ENCODE data around the gene FGF19. TPM values are rescaled to one million over a fixed set of nuclear protein-coding genes. Genes with fewer than 3 reads are reported as not detected.
"Not testable (repeated sequence)": the region's sequence is repeated elsewhere in the genome, so short reads cannot be mapped to it uniquely, and the experiment has no call there.

Gene FGF19
- total and polyA plus RNA-seq, 7 experiments from 2014 or later: not detected

- DNase-seq (no peak), ATAC-seq (no peak)
- Histone ChIP-seq H3K4me3 (ENCODE audit: low read length) (no peak overlapping the region), H3K36me3 (ENCODE audit: control insufficient read depth in 2 of 3, insufficient read depth in 3 of 3, low read length in 3 of 3) (no peaks in the 10 kb centered on the region), H3K9me3 (ENCODE audit: control insufficient read depth in 2 of 3, low read length in 3 of 3) (no peaks in the 10 kb centered on the region), H3K27ac (ENCODE audit: low read depth, low read length) (no peak overlapping the region), H3K27me3 (ENCODE audit: control insufficient read depth in 2 of 2, insufficient read depth in 2 of 2, low read length in 2 of 2) (peaks cover 0 to 3% of the 10 kb centered on the region in 2 donors), H3K4me1 (ENCODE audit: control insufficient read depth in 2 of 2, insufficient read depth in 2 of 2, low read length in 2 of 2) (no peaks in the 10 kb centered on the region)
- intact Hi-C loops (cut with micrococcal nuclease): no loop called here
- peaks cover 0 to 3% (median 0%) of the 10 kb centered on the region in 11 donors for H3K9me3 Mint-ChIP-seq
- H3K36me3 Mint-ChIP-seq: peaks cover 0 to 2% (median 0%) of the 10 kb centered on the region in 5 donors
- H3K4me1 Mint-ChIP-seq: peaks cover 0 to 5% (median 0%) of the 10 kb centered on the region in 7 donors
- ChIA-PET POLR2A (no interaction called here), CTCF (no interaction called here)
- H3K27ac Mint-ChIP-seq: no peak overlapping the region
- H3K27me3 Mint-ChIP-seq: peaks cover 29 to 69% (median 51%) of the 10 kb centered on the region in 5 donors
- no peak overlapping the region for H3K4me3 Mint-ChIP-seq
Measured at GRCh38 chr11:69697469-69697843, 6.4 kb downstream of the FGF19 start.

GRCh38 chr11:69696749-69697468, 6.9 kb downstream of the FGF19 start:
- intact Hi-C loops (cut with micrococcal nuclease): no loop called here
- CTCF ChIA-PET: interaction anchor here (0.6 kb wide), 1 partner anchor 105 kb away, joined by 3 read pairs; no protein-coding TSS in a partner anchor

GRCh38 chr11:69695995-69696394, 7.8 kb downstream of the FGF19 start:
- H3K4me1 ChIP-seq (ENCODE audit: control insufficient read depth in 2 of 2, insufficient read depth in 2 of 2, low read length in 2 of 2); H3K27ac ChIP-seq (ENCODE audit: low read depth, low read length); DNase-seq; intact Hi-C loops (cut with micrococcal nuclease); POLR2A ChIA-PET; H3K4me3 Mint-ChIP-seq; H3K4me3 ChIP-seq (ENCODE audit: low read length); CTCF ChIA-PET; H3K27me3 ChIP-seq (ENCODE audit: control insufficient read depth in 2 of 2, insufficient read depth in 2 of 2, low read length in 2 of 2); H3K36me3 ChIP-seq (ENCODE audit: control insufficient read depth in 2 of 3, insufficient read depth in 3 of 3, low read length in 3 of 3); H3K27ac Mint-ChIP-seq; H3K36me3 Mint-ChIP-seq; H3K4me1 Mint-ChIP-seq; ATAC-seq; H3K9me3 ChIP-seq (ENCODE audit: control insufficient read depth in 2 of 3, low read length in 3 of 3): not testable (repeated sequence)
- H3K27me3 Mint-ChIP-seq: peaks cover 27 to 77% (median 57%) of the 10 kb centered on the region in 5 donors
- H3K9me3 Mint-ChIP-seq: peaks cover 0 to 13% (median 4%) of the 10 kb centered on the region in 11 donors

More at GRCh38 chr11:69696749-69697468, 6.9 kb downstream of the FGF19 start:
- Histone ChIP-seq H3K4me1 (ENCODE audit: control insufficient read depth in 2 of 2, insufficient read depth in 2 of 2, low read length in 2 of 2) (no peaks in the 10 kb centered on the region), H3K27ac (ENCODE audit: low read depth, low read length) (no peak overlapping the region), H3K9me3 (ENCODE audit: control insufficient read depth in 2 of 3, low read length in 3 of 3) (no peaks in the 10 kb centered on the region), H3K36me3 (ENCODE audit: control insufficient read depth in 2 of 3, insufficient read depth in 3 of 3, low read length in 3 of 3) (no peaks in the 10 kb centered on the region), H3K27me3 (ENCODE audit: control insufficient read depth in 2 of 2, insufficient read depth in 2 of 2, low read length in 2 of 2) (peaks cover 0 to 3% of the 10 kb centered on the region in 2 donors), H3K4me3 (ENCODE audit: low read length) (no peak overlapping the region)
- DNase-seq (no peak), ATAC-seq (no peak)
- H3K27me3 Mint-ChIP-seq: peaks cover 30 to 74% (median 55%) of the 10 kb centered on the region in 5 donors
- H3K9me3 Mint-ChIP-seq: peaks cover 0 to 8% (median 0%) of the 10 kb centered on the region in 11 donors
- H3K4me3 Mint-ChIP-seq: no peak overlapping the region
- no peak overlapping the region for H3K27ac Mint-ChIP-seq
- peaks cover 0 to 7% (median 0%) of the 10 kb centered on the region in 5 donors for H3K36me3 Mint-ChIP-seq
- H3K4me1 Mint-ChIP-seq: peaks cover 0 to 4% (median 0%) of the 10 kb centered on the region in 7 donors
- POLR2A ChIA-PET: interaction anchor here (0.6 kb wide), 1 partner anchor 11 kb away, joined by 3 read pairs; no protein-coding TSS in a partner anchor

- CTCF ChIA-PET: no interaction called here
- peaks cover 0 to 17% (median 4%) of the 10 kb centered on the region in 11 donors for H3K9me3 Mint-ChIP-seq
Measured at GRCh38 chr11:69695581-69695980, 8.2 kb downstream of the FGF19 start.

DNA sequence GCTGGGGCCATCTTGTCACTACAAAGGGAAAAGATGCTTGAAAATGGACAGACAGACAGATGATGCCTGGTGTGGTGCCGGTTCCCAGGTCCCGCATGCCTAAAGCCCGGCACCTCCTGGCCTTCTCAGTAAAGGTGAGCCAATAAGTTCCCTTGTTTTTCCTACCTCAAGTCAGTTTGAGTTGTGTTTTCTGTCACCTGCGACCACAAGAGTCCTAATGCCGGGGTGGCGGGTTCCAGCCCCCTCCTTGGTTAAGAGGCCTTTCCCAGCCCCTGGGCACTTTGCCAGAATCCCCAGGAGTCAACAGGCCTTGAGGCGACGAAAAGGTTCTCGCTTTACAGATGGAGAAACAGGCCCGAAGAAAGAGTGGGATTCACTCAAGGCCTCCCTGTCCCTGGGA, 9.0 kb downstream of the FGF19 start:
- Histone ChIP-seq H3K4me3 (ENCODE audit: low read length) (no peak overlapping the region), H3K27me3 (ENCODE audit: control insufficient read depth in 2 of 2, insufficient read depth in 2 of 2, low read length in 2 of 2) (no peaks in the 10 kb centered on the region), H3K36me3 (ENCODE audit: control insufficient read depth in 2 of 3, insufficient read depth in 3 of 3, low read length in 3 of 3) (no peaks in the 10 kb centered on the region), H3K4me1 (ENCODE audit: control insufficient read depth in 2 of 2, insufficient read depth in 2 of 2, low read length in 2 of 2) (no peaks in the 10 kb centered on the region), H3K9me3 (ENCODE audit: control insufficient read depth in 2 of 3, low read length in 3 of 3) (no peaks in the 10 kb centered on the region), H3K27ac (ENCODE audit: low read depth, low read length) (no peak overlapping the region)
- CTCF ChIA-PET: no interaction called here
- POLR2A ChIA-PET: no interaction called here
- Mint-ChIP-seq H3K4me3 (no peak overlapping the region), H3K27me3 (peaks cover 18 to 76% (median 55%) of the 10 kb centered on the region in 5 donors), H3K27ac (no peak overlapping the region), H3K36me3 (peaks cover 0 to 7% (median 0%) of the 10 kb centered on the region in 5 donors), H3K4me1 (no peaks in the 10 kb centered on the region), H3K9me3 (peaks cover 0 to 19% (median 4%) of the 10 kb centered on the region in 11 donors)
- intact Hi-C loops (cut with micrococcal nuclease): no loop called here
- no peak for DNase-seq
- ATAC-seq: no peak

More at GRCh38 chr11:69695581-69695980, 8.2 kb downstream of the FGF19 start:
- Mint-ChIP-seq H3K36me3 (peaks cover 0 to 7% (median 0%) of the 10 kb centered on the region in 5 donors), H3K4me1 (no peaks in the 10 kb centered on the region), H3K4me3 (no peak overlapping the region), H3K27me3 (peaks cover 23 to 77% (median 57%) of the 10 kb centered on the region in 5 donors), H3K27ac (no peak overlapping the region)
- POLR2A ChIA-PET: no interaction called here
- H3K36me3 ChIP-seq (ENCODE audit: control insufficient read depth in 2 of 3, insufficient read depth in 3 of 3, low read length in 3 of 3): no peaks in the 10 kb centered on the region
- H3K27ac ChIP-seq (ENCODE audit: low read depth, low read length): no peak overlapping the region
- no peaks in the 10 kb centered on the region for H3K4me1 ChIP-seq (ENCODE audit: control insufficient read depth in 2 of 2, insufficient read depth in 2 of 2, low read length in 2 of 2)
- peaks cover 0 to 3% of the 10 kb centered on the region in 2 donors for H3K27me3 ChIP-seq (ENCODE audit: control insufficient read depth in 2 of 2, insufficient read depth in 2 of 2, low read length in 2 of 2)
- ATAC-seq (no peak), DNase-seq (no peak)
- no peaks in the 10 kb centered on the region for H3K9me3 ChIP-seq (ENCODE audit: control insufficient read depth in 2 of 3, low read length in 3 of 3)
- H3K4me3 ChIP-seq (ENCODE audit: low read length): no peak overlapping the region
- intact Hi-C loops (cut with micrococcal nuclease): no loop called here

GRCh38 chr11:69692422-69692821, 11.4 kb downstream of the FGF19 start:
- ChIA-PET POLR2A (no interaction called here), CTCF (no interaction called here)
- Mint-ChIP-seq H3K36me3 (peaks cover 0 to 7% (median 2%) of the 10 kb centered on the region in 5 donors), H3K9me3 (peaks cover 0 to 19% (median 4%) of the 10 kb centered on the region in 11 donors), H3K27ac (no peak overlapping the region), H3K4me3 (no peak overlapping the region), H3K4me1 (peaks cover 0 to 4% (median 0%) of the 10 kb centered on the region in 7 donors), H3K27me3 (peaks cover 28 to 66% (median 55%) of the 10 kb centered on the region in 5 donors)
- ATAC-seq (no peak), DNase-seq (no peak)
- no peaks in the 10 kb centered on the region for H3K36me3 ChIP-seq (ENCODE audit: control insufficient read depth in 2 of 3, insufficient read depth in 3 of 3, low read length in 3 of 3)
- no peak overlapping the region for H3K4me3 ChIP-seq (ENCODE audit: low read length)
- intact Hi-C loops (cut with micrococcal nuclease): no loop called here
- H3K4me1 ChIP-seq (ENCODE audit: control insufficient read depth in 2 of 2, insufficient read depth in 2 of 2, low read length in 2 of 2): no peaks in the 10 kb centered on the region
- H3K27ac ChIP-seq (ENCODE audit: low read depth, low read length): no peak overlapping the region
- no peaks in the 10 kb centered on the region for H3K27me3 ChIP-seq (ENCODE audit: control insufficient read depth in 2 of 2, insufficient read depth in 2 of 2, low read length in 2 of 2)
- H3K9me3 ChIP-seq (ENCODE audit: control insufficient read depth in 2 of 3, low read length in 3 of 3): no peaks in the 10 kb centered on the region

Data from naive thymus-derived CD4-positive, alpha-beta T cell (primary cell).